HL-60 (cell line): Measurements from ENCODE around the gene KCNG2.

Experiments
- DNase-seq, 2 experiments: peaks; one replicate each; pipeline ENCODE4 v3.0.0-alpha.2; 2010 to 2020; ENCODE audit warnings: low read depth in 1 of 2, low spot score in 1 of 2
- H3K27ac ChIP-seq: fragments of 250-450 bp; sonication (Bioruptor Pico); replicated peaks from 2 replicates; pipeline ENCODE4 v1.5.1; 2020; ENCODE audit warnings: mild to moderate bottlenecking, moderate library complexity
- H3K27me3 ChIP-seq: fragments of 250-450 bp; sonication (Bioruptor Pico); 2 replicates; pipeline ENCODE4 v1.5.1; 2021; ENCODE audit warnings: mild to moderate bottlenecking, moderate library complexity; ENCODE audit not compliant: insufficient read depth, poor library complexity, severe bottlenecking
- H3K4me3 ChIP-seq: replicated peaks from 2 replicates; pipeline ENCODE4 v1.5.1; 2011; ENCODE audit warnings: mild to moderate bottlenecking, control low read depth, low read length; ENCODE audit not compliant: insufficient read depth
- CTCF ChIP-seq: IDR thresholded peaks from one replicate; pipeline ENCODE4 v1.5.1; 2011; ENCODE audit warnings: low read length, control low read depth, inconsistent platforms; ENCODE audit not compliant: insufficient read depth
- GABPA ChIP-seq: IDR thresholded peaks from 2 replicates; pipeline ENCODE4 v1.6.1; 2012; ENCODE audit warnings: low read depth
- POLR2AphosphoS5 ChIP-seq: IDR thresholded peaks from 2 replicates; pipeline ENCODE4 v1.6.1; 2012; ENCODE audit warnings: low read depth
- SPI1 ChIP-seq: IDR thresholded peaks from 2 replicates; pipeline ENCODE4 v1.6.1; 2012; ENCODE audit warnings: low read depth, mild to moderate bottlenecking, borderline replicate concordance
- TF ChIP-seq, protein P1 (sequence below): IDR thresholded peaks from 2 replicates; pipeline ENCODE4 v1.6.1; 2012; ENCODE audit warnings: low read depth; ENCODE audit not compliant: insufficient replicate concordance

Gene KCNG2

GRCh38 chr18:79770826-79771225 lies 26.9 kb upstream of the KCNG2 start:
- DNase-seq, result no peak
- Histone ChIP-seq H3K27me3 (no peaks in the 10 kb centered on the region), H3K4me3 (no peak overlapping the region), H3K27ac (no peak overlapping the region)
- TF ChIP-seq SPI1 (no peak), POLR2AphosphoS5 (no peak), CTCF (no peak), GABPA (no peak)
- TF ChIP-seq, protein P1, sequence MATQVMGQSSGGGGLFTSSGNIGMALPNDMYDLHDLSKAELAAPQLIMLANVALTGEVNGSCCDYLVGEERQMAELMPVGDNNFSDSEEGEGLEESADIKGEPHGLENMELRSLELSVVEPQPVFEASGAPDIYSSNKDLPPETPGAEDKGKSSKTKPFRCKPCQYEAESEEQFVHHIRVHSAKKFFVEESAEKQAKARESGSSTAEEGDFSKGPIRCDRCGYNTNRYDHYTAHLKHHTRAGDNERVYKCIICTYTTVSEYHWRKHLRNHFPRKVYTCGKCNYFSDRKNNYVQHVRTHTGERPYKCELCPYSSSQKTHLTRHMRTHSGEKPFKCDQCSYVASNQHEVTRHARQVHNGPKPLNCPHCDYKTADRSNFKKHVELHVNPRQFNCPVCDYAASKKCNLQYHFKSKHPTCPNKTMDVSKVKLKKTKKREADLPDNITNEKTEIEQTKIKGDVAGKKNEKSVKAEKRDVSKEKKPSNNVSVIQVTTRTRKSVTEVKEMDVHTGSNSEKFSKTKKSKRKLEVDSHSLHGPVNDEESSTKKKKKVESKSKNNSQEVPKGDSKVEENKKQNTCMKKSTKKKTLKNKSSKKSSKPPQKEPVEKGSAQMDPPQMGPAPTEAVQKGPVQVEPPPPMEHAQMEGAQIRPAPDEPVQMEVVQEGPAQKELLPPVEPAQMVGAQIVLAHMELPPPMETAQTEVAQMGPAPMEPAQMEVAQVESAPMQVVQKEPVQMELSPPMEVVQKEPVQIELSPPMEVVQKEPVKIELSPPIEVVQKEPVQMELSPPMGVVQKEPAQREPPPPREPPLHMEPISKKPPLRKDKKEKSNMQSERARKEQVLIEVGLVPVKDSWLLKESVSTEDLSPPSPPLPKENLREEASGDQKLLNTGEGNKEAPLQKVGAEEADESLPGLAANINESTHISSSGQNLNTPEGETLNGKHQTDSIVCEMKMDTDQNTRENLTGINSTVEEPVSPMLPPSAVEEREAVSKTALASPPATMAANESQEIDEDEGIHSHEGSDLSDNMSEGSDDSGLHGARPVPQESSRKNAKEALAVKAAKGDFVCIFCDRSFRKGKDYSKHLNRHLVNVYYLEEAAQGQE, result no peak

- H3K4me3 ChIP-seq, result no peak overlapping the region
- H3K27ac ChIP-seq, result no peak overlapping the region
- DNase-seq, result no peak
- H3K27me3 ChIP-seq, result no peaks in the 10 kb centered on the region
- TF ChIP-seq GABPA, result no peak
- TF ChIP-seq, protein P1, result no peak
- TF ChIP-seq SPI1, result no peak
- no peak for TF ChIP-seq POLR2AphosphoS5
- no peak for TF ChIP-seq CTCF
Measured at GRCh38 chr18:79771446-79772107, 26.2 kb upstream of the KCNG2 start.

GRCh38 chr18:79772108-79772864 lies 25.5 kb upstream of the KCNG2 start:
- no peak for DNase-seq
- no peaks in the 10 kb centered on the region for H3K27me3 ChIP-seq
- no peak overlapping the region for H3K4me3 ChIP-seq
- TF ChIP-seq GABPA, result no peak
- no peak for TF ChIP-seq SPI1
- TF ChIP-seq POLR2AphosphoS5, result no peak
- TF ChIP-seq, protein P1, result no peak
- TF ChIP-seq CTCF, result no peak
- no peak overlapping the region for H3K27ac ChIP-seq
